ENCODE results near the gene PIK3R1. TPM values are rescaled to one million over a fixed set of nuclear protein-coding genes. Genes with fewer than 3 reads are reported as not detected.
A peak's percentile ranks its signal among the peaks of the same experiment; 100 is the strongest.

Gene PIK3R1
- total and polyA plus RNA-seq, 4 donors, result 6.8 to 222 (median 74.9) TPM

GRCh38 chr5:68255305-68256120 is 40.0 kb downstream of the PIK3R1 start:
- TF ChIP-seq CTCF (IDR thresholded peaks at IDR 0.05; ENCODE audit: control extremely low read depth, extremely low read depth), result no peak
- Histone ChIP-seq H3K9ac (ENCODE audit: insufficient read depth in 1 of 2, low read length in 2 of 2) (peak overlapping the region in 1 of 2 donors; percentile 59), H3K4me3 (no peak overlapping the region), H3K27me3 (ENCODE audit: control insufficient read depth in 3 of 3, insufficient read depth in 3 of 3, low read length in 2 of 3) (no peaks in the 10 kb centered on the region), H3K36me3 (ENCODE audit: control insufficient read depth in 4 of 4, insufficient read depth in 4 of 4, low read length in 4 of 4) (peaks cover 0 to 3% (median 0%) of the 10 kb centered on the region in 4 donors), H3K9me3 (ENCODE audit: control insufficient read depth in 4 of 4, insufficient read depth in 3 of 4, low read length in 3 of 4) (no peaks in the 10 kb centered on the region), H3K4me1 (ENCODE audit: control insufficient read depth in 5 of 5, insufficient read depth in 5 of 5, low read length in 5 of 5) (peaks cover 10 to 96% (median 54%) of the 10 kb centered on the region in 5 donors), H3K27ac (ENCODE audit: low read depth in 1 of 2, low read length in 1 of 2) (peak overlapping the region; percentile 14 to 41)
- ATAC-seq (ENCODE audit: insufficient read depth, low FRiP score) (no peak), DNase-seq (peak in 2 of 3 donors; percentile 77 to 78)
- WGBS, 2 donors, result 32 to 48% methylated on average over 6 of the region's 6 CpGs

GRCh38 chr5:68257210-68257609 is 41.7 kb downstream of the PIK3R1 start:
- Histone ChIP-seq H3K36me3 (ENCODE audit: control insufficient read depth in 4 of 4, insufficient read depth in 4 of 4, low read length in 4 of 4) (peaks cover 0 to 3% (median 0%) of the 10 kb centered on the region in 4 donors), H3K27ac (ENCODE audit: low read depth in 1 of 2, low read length in 1 of 2) (peak overlapping the region; percentile 20 to 81), H3K4me3 (no peak overlapping the region), H3K9me3 (ENCODE audit: control insufficient read depth in 4 of 4, insufficient read depth in 3 of 4, low read length in 3 of 4) (no peaks in the 10 kb centered on the region), H3K27me3 (ENCODE audit: control insufficient read depth in 3 of 3, insufficient read depth in 3 of 3, low read length in 2 of 3) (no peaks in the 10 kb centered on the region), H3K4me1 (ENCODE audit: control insufficient read depth in 5 of 5, insufficient read depth in 5 of 5, low read length in 5 of 5) (peaks cover 6 to 96% (median 42%) of the 10 kb centered on the region in 5 donors), H3K9ac (ENCODE audit: insufficient read depth in 1 of 2, low read length in 2 of 2) (no peak overlapping the region)
- peak in 1 of 3 donors; percentile 34 for DNase-seq
- 75 to 83% methylated on average over 3 of the region's 3 CpGs for WGBS, 2 donors
- no peak for TF ChIP-seq CTCF (IDR thresholded peaks at IDR 0.05; ENCODE audit: control extremely low read depth, extremely low read depth)
- ATAC-seq (ENCODE audit: insufficient read depth, low FRiP score), result no peak

GRCh38 chr5:68258531-68258930 is 43.0 kb downstream of the PIK3R1 start:
- Histone ChIP-seq H3K9ac (ENCODE audit: insufficient read depth in 1 of 2, low read length in 2 of 2) (no peak overlapping the region), H3K27me3 (ENCODE audit: control insufficient read depth in 3 of 3, insufficient read depth in 3 of 3, low read length in 2 of 3) (no peaks in the 10 kb centered on the region), H3K4me1 (ENCODE audit: control insufficient read depth in 5 of 5, insufficient read depth in 5 of 5, low read length in 5 of 5) (peaks cover 6 to 89% (median 38%) of the 10 kb centered on the region in 5 donors), H3K4me3 (no peak overlapping the region), H3K36me3 (ENCODE audit: control insufficient read depth in 4 of 4, insufficient read depth in 4 of 4, low read length in 4 of 4) (peaks cover 0 to 3% (median 0%) of the 10 kb centered on the region in 4 donors), H3K27ac (ENCODE audit: low read depth in 1 of 2, low read length in 1 of 2) (peak overlapping the region in 1 of 2 donors; percentile 21), H3K9me3 (ENCODE audit: control insufficient read depth in 4 of 4, insufficient read depth in 3 of 4, low read length in 3 of 4) (no peaks in the 10 kb centered on the region)
- no peak for TF ChIP-seq CTCF (IDR thresholded peaks at IDR 0.05; ENCODE audit: control extremely low read depth, extremely low read depth)
- ATAC-seq (ENCODE audit: insufficient read depth, low FRiP score) (no peak), DNase-seq (no peak)
- WGBS, 2 donors, result 61 to 64% methylated on average over 4 of the region's 4 CpGs

Data from lung (tissue), 12 donors.